GM23338 (cell line): ENCODE results near the gene NIN. TPM values are rescaled to one million over a fixed set of nuclear protein-coding genes. Genes with fewer than 3 reads are reported as not detected.

Source experiments
- ATAC-seq: fragments of 200-7000 bp; cut with Tn5 transposase; 3 replicates; pipeline ENCODE4 v1.9.1; 2020
- DNase-seq: peaks from one replicate; pipeline ENCODE4 v3.0.0-alpha.2; 2015; ENCODE audit warnings: low spot score
- H2AFZ ChIP-seq: fragments of 200-600 bp; sonication (generic); 2 replicates; pipeline ENCODE4 v1.8.0; 2016; ENCODE audit warnings: antibody characterized with exemption, mild to moderate bottlenecking, moderate library complexity
- H3F3A ChIP-seq: fragments of 200-600 bp; sonication (generic); replicated peaks from 2 replicates; pipeline ENCODE4 v1.8.0; 2017; ENCODE audit warnings: antibody characterized with exemption, mixed run types, low read depth
- H3K27ac ChIP-seq: fragments of 200-600 bp; sonication (generic); 2 replicates; pipeline ENCODE4 v1.6.1; 2016; ENCODE audit warnings: low read depth
- H3K27me3 ChIP-seq: fragments of 200-600 bp; sonication (generic); 2 replicates; pipeline ENCODE4 v1.8.0; 2016; ENCODE audit warnings: mild to moderate bottlenecking, mixed run types, moderate library complexity; ENCODE audit not compliant: insufficient read depth
- H3K36me3 ChIP-seq: fragments of 200-600 bp; sonication (generic); 2 replicates; pipeline ENCODE4 v1.8.0; 2016; ENCODE audit warnings: mild to moderate bottlenecking; ENCODE audit not compliant: insufficient read depth
- H3K4me1 ChIP-seq: fragments of 200-600 bp; sonication (generic); 2 replicates; pipeline ENCODE4 v1.8.0; 2016; ENCODE audit warnings: mild to moderate bottlenecking, moderate library complexity; ENCODE audit not compliant: insufficient read depth
- H3K4me2 ChIP-seq: fragments of 200-600 bp; sonication (generic); 2 replicates; pipeline ENCODE4 v1.7.1; 2017; ENCODE audit warnings: mixed run types
- H3K4me3 ChIP-seq: fragments of 200-600 bp; sonication (generic); 2 replicates; pipeline ENCODE4 v1.6.1; 2016; ENCODE audit warnings: mixed run types
- H3K79me2 ChIP-seq: fragments of 200-600 bp; sonication (generic); replicated peaks from 2 replicates; pipeline ENCODE4 v1.8.0; 2017; ENCODE audit warnings: mild to moderate bottlenecking; ENCODE audit not compliant: insufficient read depth
- H3K9me2 ChIP-seq: fragments of 200-600 bp; sonication (generic); 2 replicates; pipeline ENCODE4 v1.8.0; 2017; ENCODE audit not compliant: insufficient read depth
- H4K20me1 ChIP-seq: fragments of 200-600 bp; sonication (generic); replicated peaks from 2 replicates; pipeline ENCODE4 v1.8.0; 2017; ENCODE audit warnings: mild to moderate bottlenecking; ENCODE audit not compliant: insufficient read depth
- H3K27ac Mint-ChIP-seq: 2 replicates; pipeline ENCODE4 v1.8.0; 2020; ENCODE audit warnings: inconsistent platforms, mild to moderate bottlenecking, moderate library complexity, mixed read lengths
- H3K27me3 Mint-ChIP-seq: 3 replicates; pipeline ENCODE4 v1.8.0; 2022; ENCODE audit warnings: low read depth, mild to moderate bottlenecking, moderate library complexity, mixed read lengths, inconsistent platforms; ENCODE audit not compliant: insufficient read depth, poor library complexity
- H3K36me3 Mint-ChIP-seq: 3 replicates; pipeline ENCODE4 v1.8.0; 2021; ENCODE audit warnings: low read depth, mild to moderate bottlenecking, inconsistent platforms, moderate library complexity, mixed read lengths
- H3K4me1 Mint-ChIP-seq: 3 replicates; pipeline ENCODE4 v1.8.0; 2020; ENCODE audit warnings: mild to moderate bottlenecking, inconsistent platforms, mixed read lengths
- H3K4me3 Mint-ChIP-seq: 3 replicates; pipeline ENCODE4 v1.8.0; 2021; ENCODE audit warnings: moderate library complexity, mild to moderate bottlenecking, inconsistent platforms, mixed read lengths
- H3K9me3 Mint-ChIP-seq: 3 replicates; pipeline ENCODE4 v1.8.0; 2020; ENCODE audit warnings: moderate library complexity, mild to moderate bottlenecking, inconsistent platforms, mixed read lengths
- CREB1 ChIP-seq: fragments of 250-450 bp; sonication (Bioruptor Pico); IDR thresholded peaks from 2 replicates; pipeline ENCODE4 v1.5.0; 2020; ENCODE audit warnings: low read depth, mild to moderate bottlenecking, moderate library complexity
- CTCF ChIP-seq, 2 experiments: fragments of 200-600 bp in 1 of 2; sonication (generic) in 1 of 2; conservative IDR thresholded peaks; 2 replicates each; pipeline versions ENCODE4 v1.5.1 to v1.6.1; 2016 to 2017; ENCODE audit warnings: antibody characterized with exemption in 2 of 2, low read depth in 2 of 2, mild to moderate bottlenecking in 2 of 2, moderate library complexity in 1 of 2
- ETS1 ChIP-seq: IDR thresholded peaks from 2 replicates; pipeline ENCODE4 v1.6.1; 2016; ENCODE audit warnings: antibody characterized with exemption
- EZH2 ChIP-seq: fragments of 200-600 bp; sonication (generic); IDR thresholded peaks from one replicate; pipeline ENCODE4 v1.8.0; 2017; ENCODE audit warnings: antibody characterized with exemption, mild to moderate bottlenecking, low read depth; ENCODE audit not compliant: unreplicated experiment
- EZH2phosphoT487 ChIP-seq: fragments of 200-600 bp; sonication (generic); IDR thresholded peaks from one replicate; pipeline ENCODE4 v1.8.1; 2018; ENCODE audit warnings: antibody characterized with exemption; ENCODE audit not compliant: unreplicated experiment
- JUNB ChIP-seq: IDR thresholded peaks from one replicate; pipeline ENCODE4 v1.6.1; 2016; ENCODE audit warnings: antibody characterized with exemption; ENCODE audit not compliant: unreplicated experiment
- NANOG ChIP-seq: IDR thresholded peaks from 2 replicates; pipeline ENCODE4 v1.6.1; 2016; ENCODE audit warnings: antibody characterized with exemption, borderline replicate concordance
- POLR2AphosphoS5 ChIP-seq: IDR thresholded peaks from 2 replicates; pipeline ENCODE4 v1.6.1; 2016; ENCODE audit warnings: antibody characterized with exemption, low read depth
- REST ChIP-seq: IDR thresholded peaks from one replicate; pipeline ENCODE4 v1.6.1; 2018; ENCODE audit warnings: antibody characterized with exemption; ENCODE audit not compliant: unreplicated experiment
- STAT1 ChIP-seq: IDR thresholded peaks from one replicate; pipeline ENCODE4 v1.6.1; 2016; ENCODE audit warnings: antibody characterized with exemption; ENCODE audit not compliant: unreplicated experiment
- ZNF114 ChIP-seq: fragments of 250-450 bp; sonication (Bioruptor Pico); IDR thresholded peaks from 2 replicates; pipeline ENCODE4 v1.5.0; 2020; ENCODE audit warnings: mild to moderate bottlenecking, moderate library complexity
- ZNF331 ChIP-seq: fragments of 250-450 bp; sonication (Bioruptor Pico); IDR thresholded peaks from 2 replicates; pipeline ENCODE4 v1.5.0; 2020; ENCODE audit warnings: low read depth, mild to moderate bottlenecking, moderate library complexity
- polyA plus RNA-seq: library from polyadenylated mRNA; unstranded; fragments of >200 nt; fragmentation: Nextera tagmentation; extraction: Ambion mirVana; gene quantifications from 2 replicates; pipeline ENCODE4 v1.2.1, GENCODE V29; 2016
- total RNA-seq: library from RNA; depleted of rRNA; stranded (reverse); fragments of >200 nt; shearing (Covaris generic); gene quantifications from 2 replicates; pipeline ENCODE4 v1.2.3, GENCODE V29; 2014

NIN gene
- total and polyA plus RNA-seq, 2 experiments from 2014 or later: 7.4 to 17.4 TPM

- no peak for TF ChIP-seq JUNB
- TF ChIP-seq REST: no peak
- TF ChIP-seq EZH2phosphoT487: no peak
- no peak for TF ChIP-seq STAT1
- TF ChIP-seq POLR2AphosphoS5: no peak
- no peak for TF ChIP-seq EZH2
- no peak for TF ChIP-seq ZNF114 (CRISPR knock-in tag)
- TF ChIP-seq CTCF (conservative IDR thresholded peaks at IDR 0.05; ENCODE audit: low read depth in 2 of 2): no peak
- TF ChIP-seq ZNF331 (CRISPR knock-in tag): no peak
- TF ChIP-seq NANOG: no peak
Measured at GRCh38 chr14:50705026-50705593, 125.9 kb downstream of the NIN start (continued).

- Histone ChIP-seq H3K9me2 (peaks cover 10% of the 10 kb centered on the region; the same call in 1 of the 2 replicates), H3K36me3 (no peaks in the 10 kb centered on the region), H3K4me1 (no peaks in the 10 kb centered on the region), H2AFZ (peak overlapping the region; percentile 32; the same call in 1 of the 2 replicates), H3K4me2 (no peak overlapping the region), H3K27ac (no peak overlapping the region), H4K20me1 (no peaks in the 10 kb centered on the region), H3K4me3 (no peak overlapping the region), H3F3A (no peaks in the 10 kb centered on the region), H3K79me2 (no peaks in the 10 kb centered on the region), H3K27me3 (no peaks in the 10 kb centered on the region)
- DNase-seq (no peak), ATAC-seq (no peak)
- Mint-ChIP-seq H3K27me3 (peaks cover 6% of the 10 kb centered on the region), H3K4me1 (no peaks in the 10 kb centered on the region), H3K9me3 (no peaks in the 10 kb centered on the region), H3K36me3 (no peaks in the 10 kb centered on the region), H3K27ac (no peak overlapping the region), H3K4me3 (no peak overlapping the region)
- TF ChIP-seq CREB1 (no peak), CTCF (conservative IDR thresholded peaks at IDR 0.05; ENCODE audit: low read depth in 2 of 2) (no peak), NANOG (no peak), STAT1 (no peak), ETS1 (no peak), POLR2AphosphoS5 (no peak)
Measured at GRCh38 chr14:50704454-50705010, 126.4 kb downstream of the NIN start.
